Endothelial cell of umbilical vein (primary cell): ENCODE results near the gene LOXL4. TPM values are rescaled to one million over a fixed set of nuclear protein-coding genes. Genes with fewer than 3 reads are reported as not detected.

Experiments used
- BruUV-seq: library from RNA; stranded (reverse); fragments of 400-500 nt; replicated peaks from 2 replicates; lab custom pipeline; 2021; lab: Mats Ljungman, UMichigan
- CTCF ChIA-PET: fragments of 300-600, 350-600 bp; sonication (Branson Sonifier 250); formaldehyde crosslinking; loops from one replicate; lab custom pipeline; 2021; ENCODE audit warnings: antibody characterized with exemption, inconsistent platforms; lab: Charles Lee
- POLR2A ChIA-PET: fragments of 300-600, 350-600 bp; sonication (Branson Sonifier 250); formaldehyde crosslinking; loops from one replicate; lab custom pipeline; 2021; ENCODE audit warnings: antibody characterized with exemption, inconsistent platforms; lab: Charles Lee
- DNase-seq: peaks from one replicate; pipeline ENCODE4 v3.0.0-alpha.2; 2011; ENCODE audit warnings: low read depth, low spot score
- FAIRE-seq: peaks from 2 replicates; lab custom pipeline; 2011; peaks lifted over from hg19 to GRCh38; lab: Jason Lieb, UNC
- H2AFZ ChIP-seq: 2 replicates; pipeline ENCODE4 v1.6.0; 2012; ENCODE audit warnings: low read depth, low read length, control low read depth, inconsistent platforms
- H3K27ac ChIP-seq: 2 replicates; pipeline ENCODE4 v1.5.1; 2011; ENCODE audit warnings: low read depth, mild to moderate bottlenecking, control low read depth, low read length, moderate library complexity; ENCODE audit not compliant: insufficient read depth
- H3K27me3 ChIP-seq, 2 experiments: 2 replicates each; pipeline versions ENCODE4 v1.6.0 to v1.6.1; 2011; ENCODE audit warnings: low read length in 2 of 2, mixed read lengths in 1 of 2; ENCODE audit not compliant: control insufficient read depth in 2 of 2, insufficient read depth in 2 of 2
- H3K36me3 ChIP-seq, 2 experiments: 2 replicates in 1 of 2; 3 replicates in 1 of 2; pipeline ENCODE4 v1.5.1; 2011; ENCODE audit warnings: low read length in 2 of 2, mild to moderate bottlenecking in 1 of 2, moderate library complexity in 1 of 2; ENCODE audit not compliant: control insufficient read depth in 2 of 2, insufficient read depth in 2 of 2; ENCODE audit errors: extremely low read depth in 1 of 2
- H3K4me1 ChIP-seq: 3 replicates; pipeline ENCODE4 v1.5.1; 2011; ENCODE audit warnings: mild to moderate bottlenecking, low read length; ENCODE audit not compliant: control insufficient read depth, insufficient read depth; ENCODE audit errors: extremely low read depth
- H3K4me2 ChIP-seq: 2 replicates; pipeline ENCODE4 v1.6.1; 2011; ENCODE audit warnings: low read length, control low read depth, mixed read lengths; ENCODE audit not compliant: insufficient read depth
- H3K4me3 ChIP-seq, 3 experiments: fragments of 200-600 bp in 1 of 3; sonication (generic), shearing (Covaris generic) in 1 of 3; replicated peaks in 1 of 3; 2 replicates each; pipeline ENCODE4 v1.5.1; 2011 to 2016; ENCODE audit warnings: control low read depth in 3 of 3, low read length in 3 of 3, mild to moderate bottlenecking in 2 of 3, inconsistent platforms in 1 of 3, low read depth in 1 of 3, moderate library complexity in 1 of 3; ENCODE audit not compliant: insufficient read depth in 1 of 3
- H3K79me2 ChIP-seq: 2 replicates; pipeline ENCODE4 v1.6.0; 2012; ENCODE audit warnings: low read length, inconsistent platforms; ENCODE audit not compliant: control insufficient read depth, insufficient read depth
- H3K9ac ChIP-seq: replicated peaks from 2 replicates; pipeline ENCODE3; 2011; ENCODE audit warnings: low read length, control low read depth; ENCODE audit not compliant: insufficient read depth; ENCODE audit errors: extremely low read depth
- H3K9me1 ChIP-seq: replicated peaks from 3 replicates; pipeline ENCODE4 v1.6.0; 2011; ENCODE audit warnings: mild to moderate bottlenecking, low read length; ENCODE audit not compliant: control insufficient read depth, insufficient read depth; ENCODE audit errors: extremely low read depth
- H3K9me3 ChIP-seq: replicated peaks from 2 replicates; pipeline ENCODE4 v1.5.1; 2012; ENCODE audit warnings: low read length, inconsistent platforms; ENCODE audit not compliant: control insufficient read depth, insufficient read depth
- H4K20me1 ChIP-seq: replicated peaks from 2 replicates; pipeline ENCODE3; 2011; ENCODE audit warnings: mild to moderate bottlenecking, low read length; ENCODE audit not compliant: control insufficient read depth, insufficient read depth; ENCODE audit errors: extremely low read depth
- CTCF ChIP-seq, 2 donors: IDR thresholded peaks; 1 replicate in 1 of 2; 2 replicates in 1 of 2; pipeline ENCODE4 v1.5.1; 2011; ENCODE audit warnings: low read length in 2 of 2, mild to moderate bottlenecking in 2 of 2, moderate library complexity in 2 of 2, control low read depth in 1 of 2, inconsistent platforms in 1 of 2, low read depth in 1 of 2; ENCODE audit not compliant: insufficient read depth in 1 of 2; ENCODE audit errors: extremely low read depth in 1 of 2
- EZH2 ChIP-seq: IDR thresholded peaks from 2 replicates; pipeline ENCODE4 v1.6.1; 2012; ENCODE audit warnings: borderline replicate concordance, low read depth, mild to moderate bottlenecking, moderate library complexity, low read length, inconsistent platforms; ENCODE audit not compliant: severe bottlenecking
- FOS ChIP-seq: IDR thresholded peaks from 2 replicates; pipeline ENCODE4 v1.6.1; 2011; ENCODE audit warnings: mild to moderate bottlenecking, low read length, moderate library complexity, borderline replicate concordance; ENCODE audit not compliant: insufficient read depth
- GATA2 ChIP-seq: IDR thresholded peaks from 2 replicates; pipeline ENCODE4 v1.7.0; 2011; ENCODE audit warnings: low read depth, mild to moderate bottlenecking, moderate library complexity, mixed read lengths, low read length; ENCODE audit not compliant: insufficient read length, insufficient read depth
- JUN ChIP-seq: IDR thresholded peaks from 2 replicates; pipeline ENCODE4 v1.6.1; 2011; ENCODE audit warnings: borderline replicate concordance, low read depth; ENCODE audit not compliant: insufficient read length, insufficient read depth
- MAX ChIP-seq: IDR thresholded peaks from 2 replicates; pipeline ENCODE4 v1.6.1; 2011; ENCODE audit not compliant: insufficient read depth, insufficient read length
- MYC ChIP-seq: IDR thresholded peaks from one replicate; pipeline ENCODE4 v1.6.1; 2011; ENCODE audit warnings: mild to moderate bottlenecking, low read depth, low read length
- POLR2A ChIP-seq: IDR thresholded peaks from 2 replicates; pipeline ENCODE4 v1.6.1; 2012; ENCODE audit warnings: low read depth, mild to moderate bottlenecking, control low read depth, low read length
- POLR2AphosphoS5 ChIP-seq: IDR thresholded peaks from 2 replicates; pipeline ENCODE4 v1.6.1; 2012; ENCODE audit warnings: low read depth, mild to moderate bottlenecking, control low read depth, low read length, moderate library complexity; ENCODE audit not compliant: insufficient read depth
- dilution Hi-C: fragments of 300-500 bp; cut with MboI; formaldehyde crosslinking; loops from one replicate; pipeline ENCODE4 v1.15.0; 2019; ENCODE audit warnings: low sequenced_read_pairs; ENCODE audit not compliant: extremely low pct_ligation_motif_present
- intact Hi-C: fragments of 100-400 bp; cut with micrococcal nuclease; formaldehyde crosslinking; loops from one replicate; pipeline ENCODE4 v1.10.0; 2022
- polyA plus RNA-seq, 4 experiments: library from polyadenylated mRNA; depleted of rRNA in 3 of 4; stranded (reverse) in 3 of 4; unstranded in 1 of 4; fragments of >200 nt; gene quantifications; 2 replicates each; pipeline versions ENCODE4 v1.2.1 to v1.2.3, GENCODE V29; 2011 to 2012; ENCODE audit warnings: missing spikeins in 1 of 4
- total RNA-seq: library from RNA; stranded (reverse); gene quantifications from 2 replicates; pipeline ENCODE4 v1.2.3, GENCODE V29; 2021

Gene LOXL4
- total and polyA plus RNA-seq, 2 donors (not counting 3 experiments of a cell fraction or from before 2014, with no cell fraction given), result 1.4 to 1.9 TPM

GRCh38 chr10:98212196-98212595 is 55.8 kb downstream of the LOXL4 start:
- Histone ChIP-seq H3K4me2 (no peak overlapping the region), H3K79me2 (peaks cover 9% of the 10 kb centered on the region), H3K9ac (no peak overlapping the region), H3K27ac (no peak overlapping the region), H4K20me1 (peaks cover 3% of the 10 kb centered on the region), H2AFZ (no peak overlapping the region), H3K36me3 (peaks cover 0 to 2% of the 10 kb centered on the region in 2 experiments), H3K9me3 (no peaks in the 10 kb centered on the region), H3K4me3 (no peak overlapping the region), H3K9me1 (no peaks in the 10 kb centered on the region), H3K4me1 (no peaks in the 10 kb centered on the region), H3K27me3 (no peaks in the 10 kb centered on the region)
- BruUV-seq, result no TSS peak
- FAIRE-seq (no peak), DNase-seq (no peak)
- ChIA-PET CTCF (no interaction called here), POLR2A (no interaction called here)
- dilution Hi-C loops (no loop called here), intact Hi-C loops (no loop called here)
- TF ChIP-seq POLR2A, result no peak
- no peak for TF ChIP-seq CTCF (IDR thresholded peaks at IDR 0.05; ENCODE audit: extremely low read depth in 1 of 2, insufficient read depth in 1 of 2, low read depth in 1 of 2, low read length in 2 of 2)
- TF ChIP-seq MYC, result no peak
- no peak for TF ChIP-seq GATA2
- no peak for TF ChIP-seq MAX
- TF ChIP-seq JUN, result no peak
- TF ChIP-seq POLR2AphosphoS5, result no peak
- no peak for TF ChIP-seq FOS
- no peak for TF ChIP-seq EZH2
